HCEC 1CT (cell line): ENCODE measurements around the gene TTC7B.
A peak's percentile ranks its signal among the peaks of the same experiment; 100 is the strongest.

Experiments
- DNase-seq: peaks from one replicate; pipeline ENCODE4 v3.0.0-alpha.2; 2017

Gene TTC7B

DNA sequence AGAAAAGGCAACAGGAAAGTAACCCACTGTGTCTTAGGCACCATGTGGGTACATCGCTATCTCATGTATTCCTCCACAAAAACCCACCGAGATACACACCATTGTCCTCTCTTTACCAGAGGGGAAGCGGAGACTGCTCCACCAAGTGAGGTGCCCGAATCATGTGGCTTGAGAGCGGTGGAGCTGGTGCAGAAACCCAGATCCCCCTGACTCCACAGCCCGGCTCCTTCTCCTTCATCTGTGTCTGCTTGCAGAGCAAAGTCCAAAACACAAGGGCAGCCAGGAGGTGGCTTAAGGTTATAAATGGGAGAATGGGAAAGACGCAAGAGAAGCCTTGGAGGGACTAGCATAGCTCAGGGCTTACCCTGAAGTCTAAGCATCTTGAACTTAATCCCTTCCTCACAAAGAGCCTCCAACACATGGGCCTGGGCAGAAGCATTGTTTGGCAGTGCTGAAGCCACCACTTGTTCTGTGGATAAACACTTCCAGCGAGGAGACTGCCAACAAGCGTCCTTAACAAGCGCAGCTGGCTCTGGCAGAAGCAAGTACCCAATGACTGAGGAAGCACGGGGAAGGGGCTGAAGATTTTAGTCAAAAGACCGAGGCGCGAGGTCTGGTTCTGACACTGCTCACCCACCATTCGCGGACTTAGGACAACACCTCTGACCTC, 83.0 kb downstream of the TTC7B start:
- no peak for DNase-seq

DNA sequence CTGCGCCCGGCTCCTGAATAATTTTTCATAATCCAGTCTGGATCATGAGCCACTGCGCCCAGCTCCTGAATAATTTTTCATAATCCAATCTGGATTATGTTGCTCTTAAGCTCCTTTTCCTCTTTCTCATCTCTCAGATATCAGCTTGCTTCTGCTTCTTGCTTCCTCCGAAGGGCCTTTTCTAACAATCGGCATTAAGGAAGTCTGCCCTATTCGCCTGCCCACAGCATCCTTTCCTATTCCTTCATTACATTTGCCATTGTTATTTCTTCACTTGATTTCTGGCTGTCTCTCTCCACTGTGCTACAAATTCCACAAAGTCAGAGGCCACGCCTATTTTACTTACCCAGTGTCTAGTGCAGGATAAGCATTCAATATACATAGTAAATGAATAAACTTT, 83.5 kb downstream of the TTC7B start:
- no peak for DNase-seq

GRCh38 chr14:90732139-90732538, 84.1 kb downstream of the TTC7B start:
- no peak for DNase-seq

DNA sequence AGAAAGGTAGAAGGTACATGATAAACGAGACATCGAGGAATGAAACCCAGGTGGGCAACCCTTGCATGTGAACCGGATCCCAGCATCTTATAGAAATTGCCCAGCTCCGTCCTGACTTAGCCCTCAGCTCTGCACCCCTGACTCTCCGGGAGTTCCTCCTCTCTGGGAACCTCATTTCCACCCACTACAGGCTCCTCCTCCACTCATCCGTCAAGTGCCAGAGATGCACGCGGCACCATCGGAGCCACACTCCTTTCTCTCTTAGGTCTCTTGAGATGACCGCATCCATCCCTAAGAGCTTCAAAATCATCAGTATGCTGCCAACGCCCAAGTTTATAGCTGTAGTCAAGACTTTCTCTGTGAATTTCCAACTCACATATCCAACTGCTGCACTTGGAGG, 84.7 kb downstream of the TTC7B start:
- no peak for DNase-seq

DNA sequence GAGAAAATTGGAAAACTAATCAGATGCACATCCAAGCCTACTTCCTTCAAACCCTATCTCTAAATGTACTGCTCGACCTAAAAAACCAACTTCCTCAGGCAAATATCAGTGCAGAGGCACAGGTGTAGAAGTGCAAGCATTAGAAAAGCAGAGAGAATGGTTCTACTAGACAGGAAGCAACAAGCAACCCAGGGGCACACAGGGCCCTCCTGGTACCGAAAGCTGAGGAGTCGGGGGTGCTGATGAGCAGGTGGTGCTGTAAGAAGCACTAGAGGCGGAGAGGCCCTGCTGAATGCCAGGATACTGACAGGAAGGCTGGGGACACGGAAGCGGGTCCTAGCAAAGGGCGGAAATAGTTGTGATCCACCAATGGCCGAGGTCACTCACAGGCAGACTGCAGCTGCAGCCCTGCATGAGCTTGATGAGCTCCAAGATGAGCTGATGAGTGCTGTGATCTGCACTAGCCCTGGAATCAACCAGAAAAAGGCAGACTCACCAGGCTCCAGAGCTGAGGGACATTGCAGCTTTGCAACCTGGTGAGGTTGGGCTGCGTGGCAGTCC, 85.9 kb downstream of the TTC7B start:
- DNase-seq = no peak

GRCh38 chr14:90728951-90729350, 87.3 kb downstream of the TTC7B start:
- no peak for DNase-seq

- DNase-seq = no peak
Observed at GRCh38 chr14:90727082-90727481, 89.1 kb downstream of the TTC7B start.

DNA sequence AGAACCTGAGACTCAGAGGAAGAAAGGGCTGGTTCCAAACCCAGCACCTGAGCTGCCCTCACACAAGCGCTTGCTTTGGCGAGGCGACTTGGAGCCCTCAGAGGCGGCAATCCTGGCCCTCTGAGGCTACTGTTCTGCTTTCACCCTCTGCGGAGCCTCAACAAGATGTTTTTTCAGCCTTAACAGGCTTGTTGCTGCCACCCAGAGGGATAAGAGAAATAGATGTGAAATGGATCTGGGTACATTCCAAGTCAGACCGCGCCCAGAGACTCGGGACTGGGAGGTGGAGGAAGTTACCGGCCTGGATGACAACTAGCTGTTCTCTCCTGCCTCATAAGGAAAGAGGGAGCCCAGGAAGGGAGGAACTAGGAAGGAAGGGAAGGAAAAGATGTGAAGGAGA, 89.6 kb downstream of the TTC7B start:
- DNase-seq = no peak

DNA sequence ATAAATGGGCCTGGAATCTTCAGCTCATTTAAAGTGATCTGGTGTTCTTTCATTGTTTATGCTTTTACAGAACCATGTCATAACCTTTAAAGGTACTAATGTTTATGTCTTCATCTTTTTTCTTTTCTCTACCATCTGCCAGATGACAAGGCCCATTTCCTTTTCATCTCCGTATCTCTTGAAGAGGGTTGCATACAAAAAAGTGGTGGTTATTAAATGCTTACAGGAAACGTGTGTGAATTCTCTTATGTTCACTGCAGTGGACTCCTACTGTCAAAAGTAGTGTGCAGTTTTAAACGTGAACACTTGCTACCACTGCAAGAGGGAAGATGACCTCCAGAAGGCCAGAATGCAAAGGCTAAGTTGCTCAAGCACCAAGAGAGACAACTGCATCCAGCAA, 91.4 kb downstream of the TTC7B start:
- no peak for DNase-seq

DNA sequence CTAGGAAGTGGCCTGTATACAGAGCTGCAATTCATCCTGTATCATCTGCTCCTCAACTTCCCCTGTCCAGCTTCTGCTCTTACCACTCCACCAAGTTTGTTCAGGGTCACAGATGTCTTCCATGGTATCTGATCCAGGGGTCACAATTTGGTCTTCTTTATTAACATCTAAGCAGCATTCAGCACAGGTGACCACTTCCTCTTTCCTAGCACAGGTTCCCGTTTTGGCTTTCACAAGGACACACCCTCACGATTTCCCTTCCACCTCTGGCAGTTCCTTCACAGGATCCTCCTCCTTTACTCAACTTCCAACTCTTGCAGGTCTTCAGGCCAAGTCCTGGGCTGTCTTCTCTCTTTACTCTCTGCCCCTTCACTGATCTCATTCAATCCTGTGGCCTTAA, 93.6 kb downstream of the TTC7B start:
- DNase-seq = no peak

DNA sequence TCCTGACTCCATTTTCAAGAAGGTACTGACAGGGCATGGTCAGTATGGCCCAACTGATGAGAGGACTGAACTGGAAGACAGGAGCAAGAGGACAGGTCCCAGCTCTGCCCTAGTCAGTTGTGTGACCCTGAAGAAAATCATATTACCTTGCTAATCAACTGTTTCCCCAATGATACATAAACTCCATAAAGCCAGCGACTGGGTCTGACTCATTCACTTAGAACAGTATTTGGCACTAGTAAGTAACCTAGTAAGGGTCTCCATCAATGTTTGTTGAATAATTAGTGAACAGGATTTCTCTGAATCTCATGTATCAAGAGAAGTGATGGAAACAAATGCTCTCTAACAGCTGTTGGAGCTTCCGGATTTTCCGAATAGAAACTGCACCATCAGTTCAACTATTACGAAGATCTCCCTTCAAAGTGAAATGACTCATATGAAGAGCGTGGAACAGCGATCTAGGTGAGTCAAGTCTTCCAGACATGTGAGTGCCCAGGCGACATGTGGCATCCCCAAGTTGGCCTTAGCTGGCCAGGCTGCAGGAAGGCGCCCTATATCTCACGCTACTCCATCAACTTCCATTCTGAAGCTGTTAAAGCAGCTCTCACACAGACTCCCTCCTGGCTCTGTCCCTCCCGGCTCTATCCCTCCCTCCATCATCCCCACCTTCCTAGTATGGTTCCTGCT, 94.5 kb downstream of the TTC7B start:
- DNase-seq = peak; percentile 19

GRCh38 chr14:90720832-90721231, 95.4 kb downstream of the TTC7B start:
- DNase-seq = no peak

- DNase-seq = no peak
Observed at GRCh38 chr14:90720336-90720735, 95.9 kb downstream of the TTC7B start.

GRCh38 chr14:90717916-90718315, 98.3 kb downstream of the TTC7B start:
- peak; percentile 7 for DNase-seq

DNA sequence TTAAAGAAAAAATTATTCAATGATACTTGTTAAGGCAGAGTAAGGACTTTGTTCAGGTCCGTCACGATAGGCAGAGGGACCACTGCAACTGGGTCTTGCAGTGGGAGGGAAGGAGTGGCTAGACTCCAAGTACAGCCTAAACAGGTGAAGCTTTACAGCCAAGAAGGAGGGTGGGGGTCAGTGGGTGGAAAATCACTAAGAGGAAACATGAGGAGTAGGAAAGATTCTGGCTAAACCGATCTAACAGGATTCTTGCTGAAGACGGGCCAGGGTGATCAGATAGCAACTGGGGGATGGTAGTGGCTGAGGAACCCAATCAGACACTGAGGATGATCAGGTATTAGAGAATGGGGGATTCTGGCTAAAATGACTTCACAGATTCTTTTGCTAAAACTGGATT, 100.2 kb downstream of the TTC7B start:
- DNase-seq = no peak

DNA sequence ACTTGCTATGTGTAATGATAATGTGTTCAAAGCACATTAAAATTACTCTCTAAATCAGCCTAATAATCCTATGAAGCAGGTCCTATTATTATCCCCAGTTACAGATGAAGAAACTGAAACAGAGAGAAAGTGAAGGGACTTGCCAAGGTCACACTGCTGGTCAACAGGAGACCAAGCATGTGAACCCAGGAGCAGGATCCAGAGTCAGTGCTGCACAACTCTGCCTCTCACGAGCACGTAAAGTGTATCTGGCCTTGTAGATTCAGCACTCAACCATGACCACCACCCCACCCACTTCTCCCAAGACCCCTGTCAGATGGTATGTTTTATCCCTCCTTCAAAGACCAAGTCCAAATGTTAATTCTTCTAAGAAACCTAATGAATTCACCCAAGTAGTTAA, 100.7 kb downstream of the TTC7B start:
- DNase-seq = no peak

DNA sequence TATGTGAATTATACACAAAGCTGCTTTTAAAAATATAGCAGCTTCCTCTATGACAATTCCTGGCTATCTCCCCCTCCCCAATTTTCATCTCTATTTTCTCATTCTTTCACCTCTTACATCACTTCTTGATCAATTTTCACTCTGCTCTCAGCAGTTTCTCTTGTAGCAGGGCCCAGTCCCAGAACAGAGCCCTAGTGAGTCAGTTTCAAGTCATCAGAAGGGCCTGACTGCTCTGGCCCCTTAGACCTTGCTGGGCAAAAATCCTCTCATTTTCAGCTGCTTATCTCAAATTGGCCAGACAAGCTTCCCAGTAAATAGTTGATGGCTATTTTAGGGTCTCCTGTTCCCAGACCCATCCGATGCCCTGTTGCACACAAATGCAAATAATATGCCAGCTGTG, 101.4 kb downstream of the TTC7B start:
- peak; percentile 40 for DNase-seq

DNA sequence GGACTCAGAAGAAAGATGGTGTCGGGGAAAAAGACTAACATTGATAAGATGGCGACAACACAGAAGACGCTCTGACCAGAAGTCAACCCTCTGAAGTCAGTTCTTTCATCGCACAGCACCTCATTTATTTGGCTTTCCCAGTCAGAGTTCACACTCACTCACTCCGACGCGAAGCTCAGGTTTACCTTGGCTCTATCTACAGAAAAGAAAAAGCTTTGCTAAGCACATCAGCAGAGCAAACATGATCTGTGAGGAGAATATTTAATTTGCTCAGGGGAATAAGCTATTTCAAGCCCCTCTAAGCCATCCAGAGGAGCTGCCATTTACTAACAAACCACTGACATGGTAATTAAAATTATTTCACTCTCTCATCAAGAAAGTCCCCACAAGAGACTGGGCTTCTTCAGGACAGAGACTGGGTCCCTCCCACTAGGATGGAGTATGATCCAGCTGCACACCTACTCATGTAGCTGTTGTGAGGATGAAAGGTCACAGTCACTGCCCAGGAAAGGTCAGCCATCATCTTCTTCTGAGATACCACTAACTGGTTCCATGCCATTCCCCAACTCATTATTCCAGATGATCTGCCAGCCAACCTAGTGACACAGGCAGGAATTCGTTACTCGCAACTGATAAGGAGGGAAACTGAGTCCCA, 111.4 kb downstream of the TTC7B start:
- no peak for DNase-seq

GRCh38 chr14:90703841-90704737, 112.1 kb downstream of the TTC7B start:
- no peak for DNase-seq

GRCh38 chr14:90700933-90701776, 115.1 kb downstream of the TTC7B start:
- no peak for DNase-seq

DNA sequence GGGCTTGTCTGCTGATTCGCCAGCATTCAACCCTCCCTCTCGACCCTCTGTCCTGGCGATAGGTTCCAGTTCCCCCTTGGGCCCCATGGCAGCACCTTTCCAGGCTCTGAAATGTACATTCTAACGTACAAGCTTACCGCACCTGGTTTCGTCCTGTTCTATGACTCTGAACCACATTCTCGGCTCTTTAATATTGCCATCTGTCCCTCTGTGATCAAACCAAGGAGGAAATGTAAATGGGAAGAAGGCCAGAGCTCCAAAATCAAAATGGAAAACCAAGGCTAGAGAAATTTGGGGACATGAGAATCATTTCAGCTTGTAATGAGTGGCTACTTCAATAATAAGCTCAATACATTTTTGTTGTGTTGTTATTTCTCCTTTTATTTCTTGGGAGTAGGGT, 117.2 kb downstream of the TTC7B start:
- no peak for DNase-seq

GRCh38 chr14:90698379-90698869, 117.8 kb downstream of the TTC7B start:
- peak; percentile 16 for DNase-seq
